Activated CD8-positive, alpha-beta T cell treated with anti-CD3 and anti-CD28 coated beads, Interleukin-2, amount 10 ng/mL, durations not matched to agents 7 days and 5 days (primary cell): ENCODE data around the gene KRTAP10-6. TPM values are rescaled to one million over a fixed set of nuclear protein-coding genes. Genes with fewer than 3 reads are reported as not detected.
A peak's percentile ranks its signal among the peaks of the same experiment; 100 is the strongest.
"Not testable (repeated sequence)": the region's sequence is repeated elsewhere in the genome, so short reads cannot be mapped to it uniquely, and the experiment has no call there.

Source experiments
- ATAC-seq: fragments of 150-1000 bp; cut with Tn5 transposase; one replicate; pipeline ENCODE4 v1.10.0; 2021; ENCODE audit warnings: moderate library complexity
- CTCF ChIA-PET: fragments of 350-600 bp; sonication (Branson Sonifier 250); formaldehyde crosslinking; loops from one replicate; lab custom pipeline; 2021; ENCODE audit warnings: antibody characterized with exemption; lab: Charles Lee
- POLR2A ChIA-PET: fragments of 350-600 bp; sonication (Branson Sonifier 250); formaldehyde crosslinking; loops from one replicate; lab custom pipeline; 2021; ENCODE audit warnings: antibody characterized with exemption; lab: Charles Lee
- DNase-seq: peaks from one replicate; pipeline ENCODE4 v3.0.0-alpha.2; 2020
- H3K27ac Mint-ChIP-seq: one replicate; pipeline ENCODE4 v1.8.0; 2021; ENCODE audit warnings: mild to moderate bottlenecking, mixed read lengths
- H3K27me3 Mint-ChIP-seq: one replicate; pipeline ENCODE4 v1.8.0; 2021; ENCODE audit warnings: low read depth, mixed read lengths
- H3K36me3 Mint-ChIP-seq: one replicate; pipeline ENCODE4 v1.8.0; 2021; ENCODE audit warnings: low read depth, mixed read lengths
- H3K4me1 Mint-ChIP-seq: one replicate; pipeline ENCODE4 v1.8.0; 2021; ENCODE audit warnings: low read depth, mixed read lengths
- H3K4me3 Mint-ChIP-seq: one replicate; pipeline ENCODE4 v1.8.0; 2021; ENCODE audit warnings: mild to moderate bottlenecking, mixed read lengths
- H3K9me3 Mint-ChIP-seq: one replicate; pipeline ENCODE4 v1.8.0; 2022; ENCODE audit warnings: mixed read lengths; ENCODE audit not compliant: insufficient read depth
- total RNA-seq, 2 experiments: library from RNA; stranded (reverse); gene quantifications; one replicate each; pipeline ENCODE4 v1.2.3, GENCODE V29; 2021

The KRTAP10-6 gene
- total RNA-seq, 2 experiments from 2014 or later: not detected

DNA sequence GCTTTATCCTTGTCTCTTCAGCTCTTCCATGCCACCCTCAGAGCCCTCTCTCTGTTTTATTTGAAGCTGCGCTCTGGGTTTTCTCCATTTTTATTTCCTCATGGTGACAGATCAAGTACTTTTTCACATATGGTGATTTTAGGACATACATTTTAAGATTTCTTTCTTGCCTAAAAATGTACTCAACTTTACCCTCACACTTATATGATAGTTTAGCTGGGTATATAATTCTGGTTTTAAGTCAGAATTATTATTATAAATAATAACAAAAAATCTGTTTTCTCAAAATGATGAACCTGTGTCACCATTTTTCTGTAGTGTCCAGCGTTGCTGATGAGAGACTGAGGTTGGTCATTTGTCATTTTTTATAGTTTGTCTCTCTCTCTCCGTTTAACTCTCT is 11.1 kb downstream of the KRTAP10-6 start:
- Mint-ChIP-seq H3K9me3 (peaks cover 33% of the 10 kb centered on the region), H3K27me3 (peaks cover 11% of the 10 kb centered on the region), H3K4me1 (peaks cover 3% of the 10 kb centered on the region), H3K4me3 (no peak overlapping the region), H3K36me3 (peaks cover 4% of the 10 kb centered on the region), H3K27ac (no peak overlapping the region)
- ATAC-seq (no peak), DNase-seq (no peak)
- CTCF ChIA-PET: no interaction called here
- POLR2A ChIA-PET: no interaction called here

DNA sequence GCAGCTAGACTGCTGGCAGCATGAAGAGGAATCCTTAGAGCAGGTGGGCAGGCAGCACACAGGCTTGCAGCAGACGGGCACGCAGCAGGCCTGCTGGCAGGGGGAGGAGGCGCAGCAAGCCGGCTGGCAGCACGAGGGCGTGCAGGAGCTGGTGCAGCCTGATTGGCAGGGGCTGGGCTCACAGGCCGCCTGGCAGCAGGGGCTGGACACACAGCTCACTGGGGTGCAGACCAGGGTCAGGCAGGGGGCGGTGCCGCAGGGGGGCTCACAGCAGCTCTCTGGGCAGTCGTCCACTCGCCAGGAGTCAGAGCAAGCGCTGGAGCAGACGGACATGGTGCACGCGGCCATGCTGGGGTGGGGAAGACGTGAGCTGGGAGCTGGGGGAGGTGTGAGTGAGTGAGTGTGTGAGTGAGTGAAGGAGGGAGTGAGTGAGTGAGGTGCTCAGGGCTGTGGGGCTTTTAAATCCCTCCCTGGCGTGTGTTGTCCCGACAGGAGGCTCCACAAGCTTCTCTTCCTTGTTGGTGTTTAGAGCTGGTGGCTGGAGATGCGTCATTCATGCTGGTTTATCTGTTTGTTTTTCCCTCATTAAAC is 12.0 kb downstream of the KRTAP10-6 start, which contains the start of gene KRTAP10-5:
Gene KRTAP10-5, minus strand, starts transcription at position 374 of the 591 bp plus-strand sequence. Its CDS starts 26 bp downstream, at position 348.
- H3K36me3 Mint-ChIP-seq, H3K4me1 Mint-ChIP-seq, H3K27me3 Mint-ChIP-seq, POLR2A ChIA-PET, H3K27ac Mint-ChIP-seq, CTCF ChIA-PET, DNase-seq, ATAC-seq, H3K4me3 Mint-ChIP-seq: not testable (repeated sequence)
- H3K9me3 Mint-ChIP-seq: peaks cover 35% of the 10 kb centered on the region

DNA sequence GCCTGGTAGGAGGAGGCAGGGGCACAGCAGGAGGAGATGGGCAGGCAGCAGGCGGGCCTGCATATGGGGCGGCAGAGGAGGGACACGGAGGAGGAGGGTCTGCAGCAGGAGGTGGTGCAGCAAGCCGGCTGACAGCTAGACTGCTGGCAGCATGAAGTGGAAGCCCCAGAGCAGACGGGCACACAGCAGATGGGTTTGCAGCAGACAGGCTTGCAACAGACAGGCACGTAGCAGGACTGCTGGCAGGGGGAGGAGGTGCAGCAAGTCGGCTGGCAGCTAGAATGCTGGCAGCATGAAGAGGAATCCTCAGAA is 12.5 kb downstream of the KRTAP10-6 start:
- H3K4me1 Mint-ChIP-seq: peaks cover 3% of the 10 kb centered on the region
- H3K9me3 Mint-ChIP-seq: peaks cover 37% of the 10 kb centered on the region
- CTCF ChIA-PET: no interaction called here
- H3K27ac Mint-ChIP-seq: no peak overlapping the region
- peaks cover 4% of the 10 kb centered on the region for H3K27me3 Mint-ChIP-seq
- H3K4me3 Mint-ChIP-seq: no peak overlapping the region
- POLR2A ChIA-PET: no interaction called here
- peaks cover 4% of the 10 kb centered on the region for H3K36me3 Mint-ChIP-seq
- ATAC-seq (no peak), DNase-seq (no peak)

- CTCF ChIA-PET: no interaction called here
- Mint-ChIP-seq H3K27ac (no peak overlapping the region), H3K9me3 (peaks cover 37% of the 10 kb centered on the region), H3K27me3 (peaks cover 6% of the 10 kb centered on the region), H3K36me3 (peaks cover 4% of the 10 kb centered on the region), H3K4me1 (peaks cover 3% of the 10 kb centered on the region), H3K4me3 (no peak overlapping the region)
- ATAC-seq: no peak
- POLR2A ChIA-PET: no interaction called here
- no peak for DNase-seq
These were observed 13.1 kb downstream of the KRTAP10-6 start for GRCh38 chr21:44579056-44579832.

DNA sequence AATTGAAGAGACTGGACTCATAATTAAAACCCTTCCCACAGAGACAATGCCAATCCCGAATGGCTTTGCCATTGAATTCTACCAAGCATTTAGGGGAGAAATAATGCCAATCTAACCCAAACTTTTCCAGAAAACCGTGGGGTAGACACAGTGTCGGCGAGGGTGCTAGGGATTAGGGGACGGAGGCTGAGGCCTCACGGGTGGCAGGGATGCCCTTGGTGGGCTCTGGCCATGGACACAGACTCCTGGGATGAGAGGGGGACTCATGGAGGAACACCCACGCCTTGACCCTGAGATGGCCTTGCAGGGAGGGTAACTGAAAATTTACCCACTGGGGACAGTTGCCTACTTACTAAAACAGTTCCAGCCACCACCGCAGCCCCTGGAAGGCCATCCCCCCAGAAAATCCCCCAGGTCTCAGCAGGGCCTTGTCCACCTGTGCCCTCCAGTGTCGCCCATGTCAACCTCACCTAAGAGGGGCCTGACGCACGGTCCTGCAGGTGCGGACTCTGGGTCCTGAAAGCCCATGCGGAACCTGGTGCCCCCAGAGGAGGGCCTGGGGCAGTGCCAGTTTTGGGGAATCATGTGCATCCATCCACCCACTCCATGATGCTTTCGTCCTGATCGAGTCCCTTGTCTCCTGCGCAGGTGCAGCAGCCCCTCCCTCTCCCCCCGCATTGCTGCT is 13.8 kb downstream of the KRTAP10-6 start:
- DNase-seq: no peak
- H3K9me3 Mint-ChIP-seq: peaks cover 37% of the 10 kb centered on the region
- H3K27me3 Mint-ChIP-seq: peaks cover 4% of the 10 kb centered on the region
- H3K4me3 Mint-ChIP-seq: no peak overlapping the region
- ChIA-PET CTCF (no interaction called here), POLR2A (no interaction called here)
- ATAC-seq: no peak
- no peaks in the 10 kb centered on the region for H3K4me1 Mint-ChIP-seq
- no peak overlapping the region for H3K27ac Mint-ChIP-seq
- H3K36me3 Mint-ChIP-seq: peaks cover 4% of the 10 kb centered on the region

DNA sequence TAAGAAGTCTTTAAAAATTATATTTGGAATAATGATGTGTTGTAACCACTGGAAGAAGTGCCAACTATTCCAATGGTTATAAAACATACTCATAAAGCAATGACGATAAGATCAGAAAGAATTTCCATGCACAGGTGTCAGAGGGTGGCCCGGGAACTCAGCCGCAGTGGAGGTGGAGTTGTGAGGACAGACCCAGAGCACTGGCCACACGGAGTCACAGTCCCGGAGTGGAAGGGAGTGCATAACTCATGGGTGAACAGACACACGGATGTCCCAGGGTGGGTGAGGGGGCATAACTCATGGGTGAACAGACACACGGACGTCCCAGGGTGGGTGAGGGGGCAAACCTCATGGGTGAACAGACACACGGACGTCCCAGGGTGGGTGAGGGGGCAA is 16.3 kb downstream of the KRTAP10-6 start:
- ATAC-seq: no peak
- H3K27me3 Mint-ChIP-seq: peaks cover 2% of the 10 kb centered on the region

GRCh38 chr21:44575307-44576024 is 16.8 kb downstream of the KRTAP10-6 start:
- ATAC-seq (no peak), DNase-seq (no peak)
- ChIA-PET POLR2A (no interaction called here), CTCF (no interaction called here)
- peaks cover 20% of the 10 kb centered on the region for H3K9me3 Mint-ChIP-seq
- no peak overlapping the region for H3K4me3 Mint-ChIP-seq
- H3K36me3 Mint-ChIP-seq: peaks cover 4% of the 10 kb centered on the region
- peaks cover 2% of the 10 kb centered on the region for H3K27me3 Mint-ChIP-seq
- no peak overlapping the region for H3K27ac Mint-ChIP-seq
- no peaks in the 10 kb centered on the region for H3K4me1 Mint-ChIP-seq

More for the DNA sequence above, 16.3 kb downstream of the KRTAP10-6 start:
- ChIA-PET POLR2A (no interaction called here), CTCF (no interaction called here)
- Mint-ChIP-seq H3K27ac (no peak overlapping the region), H3K36me3 (peaks cover 4% of the 10 kb centered on the region), H3K4me3 (no peak overlapping the region), H3K9me3 (peaks cover 22% of the 10 kb centered on the region), H3K4me1 (no peaks in the 10 kb centered on the region)
- no peak for DNase-seq

- peaks cover 2% of the 10 kb centered on the region for H3K27me3 Mint-ChIP-seq
- H3K4me1 Mint-ChIP-seq: no peaks in the 10 kb centered on the region
- CTCF ChIA-PET: interaction anchor here (0.9 kb wide), 1 partner anchor 219 kb away, joined by 3 read pairs; no protein-coding TSS in a partner anchor
- no peak overlapping the region for H3K4me3 Mint-ChIP-seq
- POLR2A ChIA-PET: no interaction called here
- H3K9me3 Mint-ChIP-seq: peaks cover 20% of the 10 kb centered on the region
- no peak for ATAC-seq
- H3K36me3 Mint-ChIP-seq: peaks cover 2% of the 10 kb centered on the region
- no peak for DNase-seq
- H3K27ac Mint-ChIP-seq: no peak overlapping the region
These were observed 17.6 kb downstream of the KRTAP10-6 start for GRCh38 chr21:44574457-44575306.

DNA sequence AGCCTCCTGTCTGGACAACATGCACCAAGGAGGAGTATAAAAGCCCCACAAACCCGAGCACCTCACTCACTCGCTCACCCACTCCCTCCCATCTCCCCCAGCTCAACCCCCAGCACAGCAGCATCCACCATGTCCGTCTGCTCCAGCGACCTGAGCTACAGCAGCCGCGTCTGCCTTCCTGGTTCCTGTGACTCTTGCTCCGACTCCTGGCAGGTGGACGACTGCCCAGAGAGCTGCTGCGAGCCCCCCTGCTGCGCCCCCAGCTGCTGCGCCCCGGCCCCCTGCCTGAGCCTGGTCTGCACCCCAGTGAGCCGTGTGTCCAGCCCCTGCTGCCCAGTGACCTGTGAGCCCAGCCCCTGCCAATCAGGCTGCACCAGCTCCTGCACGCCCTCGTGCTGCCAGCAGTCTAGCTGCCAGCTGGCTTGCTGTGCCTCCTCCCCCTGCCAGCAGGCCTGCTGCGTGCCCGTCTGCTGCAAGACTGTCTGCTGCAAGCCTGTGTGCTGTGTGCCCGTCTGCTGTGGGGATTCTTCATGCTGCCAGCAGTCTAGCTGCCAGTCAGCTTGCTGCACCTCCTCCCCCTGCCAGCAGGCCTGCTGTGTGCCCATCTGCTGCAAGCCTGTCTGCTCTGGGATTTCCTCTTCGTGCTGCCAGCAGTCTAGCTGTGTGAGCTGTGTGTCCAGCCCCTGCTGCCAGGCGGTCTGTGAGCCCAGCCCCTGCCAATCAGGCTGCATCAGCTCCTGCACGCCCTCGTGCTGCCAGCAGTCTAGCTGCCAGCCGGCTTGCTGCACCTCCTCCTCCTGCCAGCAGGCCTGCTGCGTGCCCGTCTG is 18.5 kb downstream of the KRTAP10-6 start, which contains the start of gene KRTAP10-4:
Gene KRTAP10-4, plus strand, starts transcription at position 100 of the 827 bp plus-strand sequence. Its CDS starts 30 bp downstream, at position 130.
- CTCF ChIA-PET: interaction anchor here (0.9 kb wide), 1 partner anchor 219 kb away, joined by 3 read pairs; no protein-coding TSS in a partner anchor
- H3K27ac Mint-ChIP-seq, POLR2A ChIA-PET, ATAC-seq, H3K4me1 Mint-ChIP-seq, H3K27me3 Mint-ChIP-seq, H3K4me3 Mint-ChIP-seq, H3K36me3 Mint-ChIP-seq: not testable (repeated sequence)
- H3K9me3 Mint-ChIP-seq: peaks cover 20% of the 10 kb centered on the region
- peak; percentile 6 for DNase-seq

DNA sequence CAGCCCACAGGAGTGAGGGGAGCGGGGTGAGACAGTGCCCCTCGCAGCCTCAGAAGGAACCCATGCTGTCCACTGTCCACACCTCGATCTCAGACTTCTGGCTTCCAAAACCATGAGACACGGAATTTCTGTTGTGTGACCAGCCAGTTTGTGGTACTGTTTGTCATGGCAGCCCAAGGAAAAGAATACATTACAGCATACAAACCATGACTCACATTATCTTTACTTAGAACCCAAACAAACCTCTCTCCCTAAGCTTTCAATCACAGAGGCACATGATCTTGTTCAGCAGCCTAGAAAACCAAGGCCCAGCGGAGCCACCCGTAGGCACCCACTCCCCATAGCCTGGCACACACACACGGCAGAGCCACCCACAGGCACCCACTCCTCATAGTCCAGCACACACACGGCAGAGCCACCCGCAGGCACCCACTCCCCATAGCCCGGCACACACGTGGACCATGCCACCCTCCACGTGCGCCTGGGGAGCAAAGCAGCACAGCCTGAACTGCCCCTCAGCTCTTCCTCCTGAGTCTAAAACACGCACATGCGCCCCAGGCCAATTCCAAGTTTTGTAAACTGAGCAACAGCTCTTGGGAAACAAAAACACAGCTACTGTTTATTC is 19.2 kb downstream of the KRTAP10-6 start:
- peak; percentile 17 for DNase-seq
- Mint-ChIP-seq H3K9me3 (peaks cover 16% of the 10 kb centered on the region), H3K4me1 (no peaks in the 10 kb centered on the region), H3K27ac (no peak overlapping the region), H3K4me3 (no peak overlapping the region), H3K36me3 (no peaks in the 10 kb centered on the region), H3K27me3 (peaks cover 2% of the 10 kb centered on the region)
- no peak for ATAC-seq
- POLR2A ChIA-PET: no interaction called here
- CTCF ChIA-PET: no interaction called here
